Astrocyte (in vitro differentiated cells and primary cell): ENCODE results near the gene GRIK3.

Experiments
- CTCF ChIP-seq: IDR thresholded peaks from 2 replicates; pipeline ENCODE4 v1.5.1; 2011; ENCODE audit warnings: low read depth, mild to moderate bottlenecking, inconsistent platforms, low read length, moderate library complexity; ENCODE audit not compliant: insufficient read depth
- EZH2 ChIP-seq: IDR thresholded peaks from 2 replicates; pipeline ENCODE4 v1.6.1; 2012; ENCODE audit warnings: mild to moderate bottlenecking, low read length, inconsistent platforms; ENCODE audit not compliant: insufficient read depth

DNA sequence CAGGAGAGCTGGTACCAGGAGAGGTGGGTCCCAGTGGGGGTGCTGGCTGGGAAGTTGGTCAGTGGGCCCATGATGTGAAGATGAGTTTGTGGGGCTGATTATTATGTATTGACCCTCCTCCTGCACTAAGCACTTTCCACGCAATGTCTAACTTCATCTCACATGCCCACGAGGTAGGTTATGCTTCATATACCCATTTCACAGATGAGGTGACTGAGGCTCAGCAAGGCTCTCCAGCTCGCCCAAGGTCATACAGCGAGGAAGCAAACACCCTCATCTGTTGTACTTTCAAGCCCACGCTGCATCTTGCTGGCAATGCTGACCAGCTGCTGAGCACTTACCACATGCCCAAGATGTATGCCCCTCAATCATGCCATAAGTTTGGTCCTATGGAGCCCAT, 175.8 kb downstream of the GRIK3 start:
- TF ChIP-seq EZH2 (no peak), CTCF (no peak)
